Keratinocyte (primary cell): Measurements from ENCODE around the gene RCSD1. TPM values are rescaled to one million over a fixed set of nuclear protein-coding genes. Genes with fewer than 3 reads are reported as not detected.

Source experiments
- DNase-seq: peaks from one replicate; pipeline ENCODE4 v3.0.0-alpha.2; 2011; ENCODE audit warnings: low read depth, missing footprints, low spot score
- FAIRE-seq: peaks from 2 replicates; lab custom pipeline; 2011; peaks lifted over from hg19 to GRCh38; lab: Jason Lieb, UNC
- H2AFZ ChIP-seq: 2 replicates; pipeline ENCODE4 v1.6.0; 2012; ENCODE audit warnings: low read length, control low read depth, inconsistent platforms; ENCODE audit not compliant: control insufficient read depth
- H3K27ac ChIP-seq: 2 replicates; pipeline ENCODE4 v1.5.1; 2011; ENCODE audit warnings: low read length; ENCODE audit not compliant: control insufficient read depth, insufficient read depth
- H3K27me3 ChIP-seq: 3 replicates; pipeline ENCODE4 v1.6.0; 2011; ENCODE audit warnings: low read length; ENCODE audit not compliant: control insufficient read depth, insufficient read depth; ENCODE audit errors: extremely low read depth
- H3K36me3 ChIP-seq, 2 experiments: 2 replicates in 1 of 2; 3 replicates in 1 of 2; pipeline ENCODE4 v1.5.1; 2011; ENCODE audit warnings: low read length in 2 of 2, mild to moderate bottlenecking in 1 of 2; ENCODE audit not compliant: control insufficient read depth in 2 of 2, insufficient read depth in 2 of 2; ENCODE audit errors: extremely low read depth in 1 of 2
- H3K4me1 ChIP-seq: 3 replicates; pipeline ENCODE4 v1.5.1; 2011; ENCODE audit warnings: low read length; ENCODE audit not compliant: control insufficient read depth, insufficient read depth; ENCODE audit errors: extremely low read depth
- H3K4me2 ChIP-seq: 3 replicates; pipeline ENCODE4 v1.6.0; 2011; ENCODE audit warnings: low read depth, low read length; ENCODE audit not compliant: control insufficient read depth, insufficient read depth; ENCODE audit errors: extremely low read depth
- H3K4me3 ChIP-seq, 3 experiments: fragments of 200-600 bp in 1 of 3; sonication (generic) in 1 of 3; 2 replicates in 2 of 3; 3 replicates in 1 of 3; pipeline ENCODE4 v1.5.1; 2011 to 2016; ENCODE audit warnings: low read length in 3 of 3, mild to moderate bottlenecking in 3 of 3, control low read depth in 2 of 3, inconsistent platforms in 1 of 3, low read depth in 1 of 3, mixed read lengths in 1 of 3, mixed run types in 1 of 3, moderate library complexity in 1 of 3; ENCODE audit not compliant: control insufficient read depth in 2 of 3, insufficient read depth in 2 of 3; ENCODE audit errors: extremely low read depth in 1 of 3
- H3K79me2 ChIP-seq: 2 replicates; pipeline ENCODE4 v1.6.0; 2012; ENCODE audit warnings: low read length; ENCODE audit not compliant: control insufficient read depth, insufficient read depth
- H3K9ac ChIP-seq: 3 replicates; pipeline ENCODE4 v1.6.0; 2011; ENCODE audit warnings: low read length; ENCODE audit not compliant: control insufficient read depth, insufficient read depth; ENCODE audit errors: extremely low read depth
- H3K9me1 ChIP-seq: 3 replicates; pipeline ENCODE4 v1.6.0; 2011; ENCODE audit warnings: low read length; ENCODE audit not compliant: control insufficient read depth, insufficient read depth; ENCODE audit errors: extremely low read depth
- H3K9me3 ChIP-seq: 2 replicates; pipeline ENCODE4 v1.5.1; 2012; ENCODE audit warnings: low read depth, low read length; ENCODE audit not compliant: control insufficient read depth
- H4K20me1 ChIP-seq: 3 replicates; pipeline ENCODE4 v1.6.0; 2011; ENCODE audit warnings: low read length; ENCODE audit not compliant: control insufficient read depth, insufficient read depth; ENCODE audit errors: extremely low read depth
- CTCF ChIP-seq, 3 experiments: IDR thresholded peaks in 1 of 3; conservative IDR thresholded peaks in 1 of 3; optimal IDR thresholded peaks in 1 of 3; 2 replicates in 2 of 3; 3 replicates in 1 of 3; pipeline versions ENCODE3 to v1.5.1; 2011; ENCODE audit warnings: low read length in 3 of 3, mild to moderate bottlenecking in 3 of 3, moderate library complexity in 2 of 3, control low read depth in 1 of 3, inconsistent platforms in 1 of 3; ENCODE audit not compliant: insufficient read depth in 2 of 3; ENCODE audit errors: extremely low read depth in 1 of 3
- EZH2 ChIP-seq: IDR thresholded peaks from one replicate; pipeline ENCODE4 v1.6.1; 2012; ENCODE audit warnings: inconsistent platforms, mild to moderate bottlenecking, low read length, moderate library complexity
- dilution Hi-C: fragments of 300-500 bp; cut with MboI; formaldehyde crosslinking; loops from one replicate; pipeline ENCODE4 v1.7.0; 2020; ENCODE audit warnings: low sequenced_read_pairs; ENCODE audit not compliant: extremely low pct_ligation_motif_present
- polyA plus RNA-seq, 5 experiments: library from polyadenylated mRNA; depleted of rRNA in 3 of 5; stranded (reverse) in 3 of 5; stranded (forward) in 1 of 5; unstranded in 1 of 5; fragments of >200 nt; gene quantifications; 1 replicate in 1 of 5; 2 replicates in 3 of 5; 3 replicates in 1 of 5; pipeline versions ENCODE4 v1.2.1 to v1.2.3, GENCODE V29; 2011 to 2012; ENCODE audit warnings: missing spikeins in 2 of 5, low read depth in 1 of 5, low replicate concordance in 1 of 5

RCSD1 gene
- polyA plus RNA-seq, 1 donor (not counting 4 experiments of a cell fraction or from before 2014, with no cell fraction given): 0.03 TPM

- no peak for DNase-seq
- no peak for FAIRE-seq
- H3K9ac ChIP-seq: no peak overlapping the region
These were observed 75.2 kb downstream of the RCSD1 start for GRCh38 chr1:167705250-167705649.

GRCh38 chr1:167706363-167706762, 76.3 kb downstream of the RCSD1 start:
- Histone ChIP-seq H3K4me1 (peaks cover 5% of the 10 kb centered on the region), H3K27me3 (peaks cover 10% of the 10 kb centered on the region), H3K79me2 (no peaks in the 10 kb centered on the region), H3K9ac (no peak overlapping the region), H3K27ac (no peak overlapping the region), H4K20me1 (no peaks in the 10 kb centered on the region), H3K4me2 (no peak overlapping the region), H3K4me3 (no peak overlapping the region), H3K9me3 (no peaks in the 10 kb centered on the region), H3K36me3 (no peaks in the 10 kb centered on the region), H2AFZ (no peak overlapping the region), H3K9me1 (no peaks in the 10 kb centered on the region)
- DNase-seq (no peak), FAIRE-seq (no peak)
- no peak for TF ChIP-seq CTCF (optimal IDR thresholded peaks at IDR 0.05 in 1 of 3, IDR thresholded peaks at IDR 0.05 in 1 of 3, conservative IDR thresholded peaks at IDR 0.05 in 1 of 3; ENCODE audit: extremely low read depth in 1 of 3, insufficient read depth in 2 of 3, low read length in 3 of 3)
- TF ChIP-seq EZH2: no peak
- dilution Hi-C loops: no loop called here

More at GRCh38 chr1:167705250-167705649, 75.2 kb downstream of the RCSD1 start:
- no peaks in the 10 kb centered on the region for H3K36me3 ChIP-seq
- TF ChIP-seq EZH2: no peak
- TF ChIP-seq CTCF (optimal IDR thresholded peaks at IDR 0.05 in 1 of 3, IDR thresholded peaks at IDR 0.05 in 1 of 3, conservative IDR thresholded peaks at IDR 0.05 in 1 of 3; ENCODE audit: extremely low read depth in 1 of 3, insufficient read depth in 2 of 3, low read length in 3 of 3): no peak
- no peaks in the 10 kb centered on the region for H3K9me1 ChIP-seq
- no peaks in the 10 kb centered on the region for H4K20me1 ChIP-seq
- peaks cover 10% of the 10 kb centered on the region for H3K27me3 ChIP-seq
- H3K79me2 ChIP-seq: no peaks in the 10 kb centered on the region
- H3K9me3 ChIP-seq: no peaks in the 10 kb centered on the region
- H3K27ac ChIP-seq: no peak overlapping the region
- no peak overlapping the region for H3K4me2 ChIP-seq
- H2AFZ ChIP-seq: no peak overlapping the region
- H3K4me3 ChIP-seq: no peak overlapping the region
- H3K4me1 ChIP-seq: peaks cover 5% of the 10 kb centered on the region
- dilution Hi-C loops: no loop called here
